Kidney glomerular epithelial cell (primary cell): Measurements from ENCODE around the gene MEF2D.

Source experiments
- DNase-seq: peaks from one replicate; lab custom pipeline; 2025; lab: John Stamatoyannopoulos, UW

The MEF2D gene

DNA sequence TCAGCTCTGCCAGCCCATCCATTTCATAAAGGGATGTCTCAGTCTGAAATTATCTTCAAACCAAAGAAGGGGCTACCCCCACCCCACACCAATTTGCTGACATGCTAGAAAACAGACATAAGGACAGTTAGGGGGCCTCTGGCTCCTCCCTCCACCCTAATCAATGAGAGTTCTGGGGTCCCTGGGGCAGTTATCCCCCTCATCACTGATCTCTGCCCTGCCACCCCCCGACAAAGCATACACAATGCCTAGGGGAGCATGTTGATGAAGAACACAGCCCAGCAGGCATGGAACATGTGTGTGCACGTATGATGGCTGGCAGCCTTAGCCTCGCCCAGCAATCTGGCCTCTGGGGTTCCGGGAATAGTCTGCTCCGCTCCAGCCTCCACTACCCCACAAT lies 72.6 kb downstream of the MEF2D start:
- no peak for DNase-seq

DNA sequence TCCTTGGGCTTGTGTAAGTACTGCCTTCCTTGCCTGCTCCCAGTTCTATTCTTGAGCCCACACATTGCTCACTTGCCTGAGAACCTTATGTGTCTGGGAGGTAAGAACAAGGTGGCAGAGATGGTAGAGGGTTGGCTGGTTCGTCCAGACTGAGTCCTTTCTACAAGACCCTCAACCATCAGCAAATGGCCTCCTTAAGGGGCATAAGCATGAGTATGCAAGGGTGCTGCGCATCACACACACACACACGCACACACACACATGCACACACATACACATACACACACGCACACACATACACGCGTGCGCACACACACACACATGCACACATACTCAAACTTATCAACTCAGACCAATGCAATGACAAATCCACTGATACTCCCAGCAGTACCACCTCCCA lies 74.6 kb downstream of the MEF2D start:
- no peak for DNase-seq

DNA sequence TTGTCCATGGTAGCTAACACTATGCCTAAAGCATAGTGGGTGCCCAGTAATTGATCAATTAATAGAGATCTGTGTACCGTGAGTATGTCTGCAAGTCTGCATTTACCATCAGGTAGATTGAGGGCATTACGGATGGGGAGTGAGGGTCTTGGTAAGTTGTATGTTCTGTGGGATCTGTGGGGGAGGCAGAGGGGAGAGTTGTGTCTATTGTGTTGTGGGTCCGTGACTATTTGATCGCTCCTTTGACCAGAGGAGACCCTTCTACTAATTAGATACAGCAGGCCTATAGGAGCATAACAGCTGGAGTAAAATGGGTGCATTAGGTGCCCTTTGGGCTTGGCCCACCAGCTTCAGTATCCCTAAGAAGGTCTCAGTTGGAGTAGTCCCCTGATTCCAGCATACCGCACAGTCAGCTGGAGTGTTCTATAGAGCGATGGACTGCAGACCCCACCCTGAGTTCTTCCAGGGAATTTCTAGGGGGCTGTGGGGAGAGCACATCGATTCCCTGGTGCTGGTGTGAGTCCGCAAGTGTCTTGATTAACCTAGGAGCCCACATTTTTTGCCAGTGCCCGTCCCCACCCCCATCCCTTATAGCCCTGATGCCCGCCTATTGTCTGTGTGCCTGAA lies 75.7 kb downstream of the MEF2D start:
- no peak for DNase-seq

DNA sequence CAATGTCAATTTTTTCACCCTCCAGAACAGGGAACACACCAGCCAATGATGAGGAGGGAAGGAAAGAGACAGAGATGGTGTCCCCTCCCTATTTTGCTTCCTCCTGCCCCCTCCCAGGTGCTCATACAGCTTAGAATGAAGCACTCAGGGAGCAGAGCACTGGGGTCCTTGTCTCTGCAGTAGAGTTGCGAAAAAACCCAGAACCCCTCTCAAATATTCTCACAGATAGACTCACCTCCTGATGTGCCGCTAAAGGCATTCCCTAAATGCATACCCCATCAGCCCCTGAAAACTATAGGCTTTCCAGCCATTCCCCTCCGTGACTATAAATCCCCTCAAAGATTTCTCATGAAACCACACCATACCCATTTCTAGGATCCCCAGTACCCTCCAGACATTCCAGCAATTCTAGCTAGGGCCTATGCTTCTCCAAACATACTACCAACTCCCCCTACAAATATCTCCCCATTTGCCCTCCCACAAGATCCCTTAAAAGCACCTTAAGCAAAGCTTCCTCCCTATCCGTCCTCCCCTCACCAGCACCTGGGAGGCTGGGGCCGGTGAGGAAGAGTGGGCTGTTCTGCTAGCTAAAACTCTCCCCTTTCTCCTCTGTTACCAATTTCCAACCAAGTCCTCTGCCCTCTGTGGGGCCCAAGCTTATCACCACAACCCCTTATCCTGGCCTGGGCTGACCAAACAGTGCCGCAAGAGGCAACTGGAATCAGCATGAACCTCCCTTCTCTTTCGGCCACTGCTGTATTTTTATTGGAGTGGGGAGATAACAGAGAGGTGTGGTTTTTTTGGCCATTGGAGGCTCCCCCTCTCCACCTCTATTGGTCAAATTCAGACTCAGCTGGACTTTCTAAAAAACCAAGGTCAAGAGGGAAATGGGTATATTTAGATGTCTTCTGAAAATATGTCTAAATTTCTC lies 76.9 kb downstream of the MEF2D start:
- no peak for DNase-seq

DNA sequence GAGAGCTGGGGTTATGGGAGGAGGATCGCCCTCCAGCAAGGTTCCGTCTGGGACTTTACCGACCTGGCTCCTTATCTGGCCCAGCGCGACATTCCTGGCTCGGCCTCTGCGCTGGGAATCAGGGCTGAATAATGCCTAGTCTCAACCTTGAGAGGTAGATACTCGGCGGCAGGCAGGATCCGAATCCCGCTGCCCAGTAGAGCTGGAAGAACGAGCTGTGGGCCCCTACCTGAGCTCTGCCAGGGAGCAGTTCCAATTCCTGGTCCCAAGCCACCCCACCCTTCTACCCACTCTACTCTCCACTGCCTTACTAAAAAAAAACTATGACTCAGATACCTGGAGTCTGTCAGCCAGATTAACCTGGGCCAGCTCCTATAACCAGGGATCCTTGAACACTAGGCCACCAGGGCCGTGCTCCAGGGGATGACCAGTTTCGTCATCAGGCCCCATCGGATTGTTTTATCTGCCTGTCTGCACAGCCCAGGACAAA lies 77.9 kb downstream of the MEF2D start:
- DNase-seq, result no peak

DNA sequence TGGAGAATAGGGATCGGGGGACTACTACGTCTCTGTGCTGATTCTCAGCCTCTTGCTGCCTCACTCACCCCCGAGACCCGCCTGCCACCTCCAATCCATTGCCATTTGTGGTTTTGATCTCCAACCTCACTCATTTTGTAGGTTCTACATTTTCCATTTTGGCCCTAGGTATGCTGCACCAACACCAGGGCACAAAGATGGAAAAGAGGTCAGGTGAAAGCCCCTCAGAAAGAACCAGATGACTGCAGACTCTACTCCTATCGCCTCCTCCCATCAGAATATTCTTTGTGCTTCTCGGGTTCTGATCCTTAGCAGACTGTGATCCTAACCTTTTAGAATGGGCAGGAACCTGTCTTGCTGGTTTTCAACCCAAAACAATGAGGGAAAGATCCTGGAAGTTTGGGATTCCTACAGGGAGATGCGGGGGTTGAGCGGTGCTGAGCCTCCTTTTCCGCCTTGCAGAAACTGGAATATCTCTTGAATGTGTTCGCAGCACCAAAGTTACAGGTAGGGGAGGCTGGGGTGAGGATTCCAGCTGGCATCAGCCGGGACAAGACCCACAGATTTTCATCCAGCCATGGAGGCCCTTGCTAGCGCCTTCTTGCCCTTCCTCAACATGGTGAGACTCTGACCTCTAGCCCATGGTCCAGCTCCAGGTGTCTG lies 78.5 kb downstream of the MEF2D start:
- no peak for DNase-seq

DNA sequence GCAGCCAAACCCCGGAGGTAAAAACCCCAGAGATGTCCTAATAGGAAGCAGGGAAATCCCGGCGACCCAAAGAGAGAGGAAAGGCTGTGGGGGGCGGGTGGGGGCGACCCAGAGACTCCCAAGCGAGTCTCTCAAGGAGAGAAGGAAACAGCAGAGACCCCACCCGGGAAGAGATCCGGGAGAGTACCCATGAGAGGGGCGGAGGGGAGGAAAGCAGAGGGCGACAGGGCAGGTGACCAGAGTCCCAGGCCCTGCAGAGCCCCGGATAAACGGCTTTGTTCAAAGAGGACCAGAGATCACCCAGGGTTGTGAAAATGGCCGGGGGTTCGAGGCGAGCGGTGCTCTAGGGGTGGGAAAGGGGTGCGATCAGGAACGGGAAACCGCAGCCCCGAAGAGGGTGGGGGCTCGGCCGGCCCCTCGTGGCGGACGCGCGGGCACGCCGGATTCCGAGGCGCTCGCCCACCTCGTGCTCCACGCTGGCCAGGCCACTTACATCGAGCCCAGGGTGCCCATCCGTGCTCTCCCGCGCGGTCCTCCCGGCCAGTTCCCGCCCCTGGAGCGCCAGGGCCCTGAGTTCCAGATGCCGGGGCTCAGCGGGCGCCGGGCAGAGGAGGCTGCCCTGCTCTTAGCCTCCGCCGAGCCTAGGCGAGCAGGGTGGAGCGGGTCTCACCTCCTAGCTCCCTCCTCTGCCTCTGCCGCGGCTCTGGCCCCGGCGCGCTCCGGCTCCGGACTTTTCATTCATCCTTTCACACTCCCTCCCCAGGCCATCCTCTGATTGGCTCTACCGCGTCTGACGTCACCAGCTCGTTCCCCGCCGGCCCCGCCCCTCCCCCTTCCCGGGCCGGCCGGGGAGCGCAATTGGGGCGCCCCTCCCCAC lies 79.3 kb downstream of the MEF2D start:
- no peak for DNase-seq

DNA sequence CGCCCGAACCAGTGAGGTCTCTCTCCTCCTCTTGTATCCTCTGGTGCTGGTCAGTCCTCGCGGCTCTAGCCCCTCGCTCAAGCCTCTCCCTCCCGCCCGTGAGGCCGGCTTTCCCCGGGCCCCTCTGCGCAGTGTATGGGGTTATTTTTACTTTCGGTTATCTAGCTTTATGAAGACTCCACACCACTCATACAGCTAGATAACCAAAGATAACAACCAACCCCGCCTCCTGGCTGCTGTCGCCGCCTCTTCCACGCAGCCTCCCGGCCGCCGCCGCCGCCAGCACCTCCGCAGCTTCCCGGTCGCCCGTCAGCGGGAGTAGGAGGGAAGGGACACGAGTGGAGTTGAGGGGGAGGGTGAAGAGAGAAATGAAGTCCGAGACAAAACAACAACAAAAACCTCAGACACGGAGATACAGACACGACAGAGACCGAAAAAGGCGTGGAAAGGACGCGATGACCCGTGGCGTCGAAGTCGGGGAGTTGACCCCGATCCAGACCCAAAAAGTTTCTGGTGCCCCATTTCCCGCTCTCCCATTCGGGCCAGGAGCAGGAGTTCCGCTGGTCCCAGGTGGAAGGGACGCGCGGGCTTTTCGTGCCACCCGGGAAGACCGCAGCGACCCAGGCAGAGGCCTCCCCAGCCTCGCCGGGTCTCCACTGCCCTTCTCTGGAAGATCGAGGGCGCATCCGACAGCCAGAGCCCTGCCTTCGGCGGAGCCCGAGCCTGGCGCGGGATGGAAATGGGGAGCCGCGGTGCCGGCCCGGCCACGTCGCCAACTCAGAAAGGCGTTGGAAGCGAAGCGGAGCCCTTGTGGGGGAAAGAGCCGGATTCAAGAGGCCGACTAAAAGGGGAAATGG lies 80.1 kb downstream of the MEF2D start:
- no peak for DNase-seq

DNA sequence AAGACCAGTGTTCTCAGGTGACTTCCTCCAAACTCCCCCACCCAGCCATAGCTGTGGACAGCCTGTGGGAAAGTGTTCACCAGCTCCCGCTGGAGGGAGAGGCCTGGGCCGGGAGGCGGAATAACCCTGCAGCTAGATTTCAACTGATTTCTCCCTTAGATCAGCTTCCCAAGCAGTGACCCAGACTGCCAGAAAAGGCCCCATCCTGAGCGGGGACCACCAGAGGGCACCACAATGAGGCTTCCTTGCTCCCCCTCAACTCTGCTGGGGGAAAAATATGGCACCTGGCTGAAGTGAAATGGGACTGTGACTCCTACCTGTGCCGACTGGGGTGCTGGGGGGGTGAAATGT lies 80.7 kb downstream of the MEF2D start:
- no peak for DNase-seq

DNA sequence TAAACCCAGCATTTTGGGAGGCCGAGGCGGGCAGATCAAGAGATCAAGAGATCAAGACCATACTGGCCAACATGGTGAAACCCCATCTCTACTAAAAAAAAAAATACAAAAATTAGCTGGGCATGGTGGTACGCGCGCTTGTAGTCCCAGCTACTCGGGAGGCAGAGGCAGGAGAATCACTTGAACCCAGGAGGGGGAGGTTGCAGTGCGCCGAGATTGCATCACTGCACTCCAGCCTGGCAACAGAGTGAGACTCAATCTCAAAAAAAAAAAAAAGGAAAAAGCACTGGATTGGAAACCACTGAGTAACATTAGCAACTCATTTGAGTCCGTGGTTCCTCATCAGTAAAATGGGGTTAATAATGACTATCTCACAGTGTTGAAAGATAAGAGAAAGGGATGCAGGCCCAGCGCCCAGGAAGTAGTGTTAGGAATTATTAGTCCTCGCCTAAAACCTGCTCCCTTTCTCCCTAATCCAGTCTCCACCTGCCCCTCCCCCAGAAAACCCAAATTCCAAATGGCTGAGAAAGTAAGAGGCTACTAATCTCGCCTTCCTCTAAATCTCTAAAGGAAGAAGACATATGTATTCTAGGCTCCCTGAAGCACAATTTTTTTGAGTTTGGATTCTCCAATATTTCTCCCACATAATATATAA lies 82.0 kb downstream of the MEF2D start:
- DNase-seq, result no peak

DNA sequence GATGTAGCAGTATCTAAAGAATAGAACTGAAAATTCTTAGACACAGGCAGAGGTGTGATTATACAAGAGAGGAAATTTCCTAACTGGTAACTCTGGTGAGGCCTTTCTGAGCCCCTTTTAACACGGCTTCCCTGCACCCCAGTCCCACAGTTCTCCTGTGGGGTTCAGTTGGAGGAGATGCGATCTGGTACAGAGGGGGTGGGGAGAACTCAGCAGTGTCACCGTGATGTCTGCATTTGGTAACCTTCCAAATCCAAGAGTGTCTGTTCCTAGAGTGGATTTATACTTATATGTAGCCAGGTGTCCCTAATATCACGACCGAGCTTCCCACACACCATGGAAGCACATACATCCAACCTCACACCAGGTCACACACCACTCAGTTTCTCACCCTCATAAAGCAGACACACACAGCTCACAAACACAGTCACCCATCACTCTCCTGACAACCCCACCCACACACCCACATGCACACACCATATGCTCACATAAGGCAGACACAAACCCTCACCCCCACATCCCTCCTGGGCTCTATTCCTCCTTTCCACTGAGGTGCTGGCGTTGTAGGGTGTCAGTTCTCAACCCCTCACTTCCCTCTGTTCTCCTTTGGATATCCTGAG lies 83.1 kb downstream of the MEF2D start:
- no peak for DNase-seq

DNA sequence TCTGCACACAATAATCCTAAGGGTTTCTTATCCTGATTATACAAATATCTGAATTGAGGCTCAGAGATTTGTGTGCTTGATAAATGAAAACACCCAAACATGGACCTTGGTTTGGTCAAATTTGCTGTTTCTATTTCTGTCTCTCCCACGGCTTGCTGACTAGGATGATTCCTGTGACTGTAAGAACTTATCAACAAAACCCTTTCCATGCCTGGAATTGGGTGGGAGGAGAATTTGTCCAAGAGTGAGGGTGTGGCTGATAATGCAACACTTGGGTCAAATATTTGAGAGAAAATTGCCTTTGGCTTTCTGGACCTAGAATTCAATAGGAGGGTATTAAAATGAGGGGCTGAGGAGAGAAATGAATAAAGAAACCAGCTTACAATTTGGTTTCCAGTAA lies 83.6 kb downstream of the MEF2D start:
- no peak for DNase-seq

DNA sequence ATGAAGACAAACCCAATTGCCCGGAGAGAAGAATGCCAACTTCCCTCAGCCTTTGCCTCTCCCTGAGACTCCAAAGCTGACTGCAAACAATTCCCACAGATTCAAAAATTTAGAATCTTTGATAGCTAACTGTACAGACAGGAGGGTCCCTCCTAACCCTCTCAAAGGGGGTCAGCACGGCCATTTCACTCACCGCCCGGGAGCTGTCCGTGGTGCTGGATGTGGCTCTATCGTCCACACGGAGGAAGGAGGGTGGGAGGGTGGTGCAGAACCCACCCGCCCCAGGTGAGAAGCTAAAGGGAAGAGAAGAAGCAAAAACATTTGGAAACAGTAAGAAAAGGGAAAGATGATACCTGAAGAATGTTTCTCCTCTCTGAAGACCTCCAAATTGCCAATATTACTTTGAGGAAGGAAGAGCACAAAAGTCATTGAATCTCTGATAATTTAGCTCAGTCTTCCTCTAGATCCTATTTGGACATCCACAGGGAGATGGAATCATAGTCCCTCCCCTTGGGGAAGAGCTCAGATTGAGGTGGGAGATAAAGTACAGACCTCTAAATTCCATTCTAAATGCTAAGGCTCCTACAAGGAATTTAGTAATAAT lies 86.0 kb downstream of the MEF2D start:
- DNase-seq, result no peak
